GM19463 (cell line): ENCODE measurements around the gene ANO9.

Experiments
- ATAC-seq: cut with Tn5 transposase; IDR thresholded peaks from one replicate; pipeline ENCODE4 v1.9.1; 2021; ENCODE audit warnings: mild to moderate bottlenecking, moderate library complexity; ENCODE audit not compliant: unreplicated experiment

Gene ANO9

DNA sequence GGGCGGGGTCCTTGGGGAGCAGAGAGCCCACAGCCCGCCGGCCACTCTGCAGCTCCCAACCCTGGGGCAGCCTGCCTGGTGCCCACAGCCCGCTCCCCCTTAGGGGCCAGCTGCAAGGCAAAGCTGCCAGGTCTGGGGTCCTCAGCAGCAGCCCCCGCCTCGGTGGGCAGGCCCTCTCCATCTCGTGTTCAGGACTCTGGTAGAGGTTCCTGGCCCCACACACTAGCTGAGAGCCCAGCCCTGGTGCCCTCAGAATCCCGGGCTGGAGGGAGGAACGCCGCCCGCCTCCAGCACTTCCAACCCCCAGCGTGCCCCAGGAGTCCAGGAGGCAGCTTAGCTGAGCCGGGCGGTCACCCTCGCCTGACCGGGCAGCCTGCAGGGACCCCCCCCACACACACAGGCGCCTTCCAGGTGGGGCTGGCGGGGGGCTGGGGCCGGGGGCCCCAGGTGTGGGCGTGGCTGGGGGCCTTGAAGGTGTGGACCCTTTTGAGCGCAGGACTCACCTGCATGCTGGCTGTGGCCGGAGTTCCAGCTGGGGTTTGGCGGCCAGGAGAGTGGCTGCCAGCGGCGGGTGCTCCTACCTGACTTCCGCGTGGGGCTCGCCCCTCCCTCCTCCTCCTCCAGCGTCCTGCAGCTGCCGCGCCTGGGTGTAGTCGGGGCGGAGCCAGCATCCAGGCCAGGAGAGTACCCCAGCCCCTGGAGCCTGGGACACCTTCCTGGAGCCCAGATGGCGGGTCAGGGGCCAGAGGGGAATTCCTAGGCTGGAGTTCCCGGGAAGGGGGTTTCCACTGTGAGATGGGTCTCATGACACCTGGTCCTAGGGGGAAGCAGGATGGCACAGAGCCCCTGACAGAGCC, at the start of gene ANO9:
Gene ANO9, minus strand, starts transcription at position 594 of the 857 bp plus-strand sequence. Its CDS starts 85 bp downstream, at position 509.
- peak; percentile 90 for ATAC-seq

- no peak for ATAC-seq
Measured at GRCh38 chr11:491358-491757, 49.5 kb upstream of the ANO9 start.

DNA sequence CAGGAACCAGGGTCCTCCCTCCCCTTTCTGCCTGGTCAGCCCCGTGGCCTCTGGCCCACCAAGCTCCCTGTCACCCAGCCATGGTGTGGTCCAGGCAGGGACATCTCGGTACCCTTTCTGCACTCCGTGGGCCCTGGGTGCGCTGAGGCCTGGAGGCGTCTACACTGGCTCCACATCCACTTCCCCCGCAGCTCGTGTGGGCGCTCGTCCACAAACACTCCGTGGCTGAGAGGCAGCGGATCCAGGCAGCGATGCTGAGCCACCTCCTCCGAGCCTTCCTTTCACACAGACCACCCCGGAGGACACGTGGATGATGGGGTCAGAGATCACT, 49.1 kb upstream of the ANO9 start:
- ATAC-seq = no peak

DNA sequence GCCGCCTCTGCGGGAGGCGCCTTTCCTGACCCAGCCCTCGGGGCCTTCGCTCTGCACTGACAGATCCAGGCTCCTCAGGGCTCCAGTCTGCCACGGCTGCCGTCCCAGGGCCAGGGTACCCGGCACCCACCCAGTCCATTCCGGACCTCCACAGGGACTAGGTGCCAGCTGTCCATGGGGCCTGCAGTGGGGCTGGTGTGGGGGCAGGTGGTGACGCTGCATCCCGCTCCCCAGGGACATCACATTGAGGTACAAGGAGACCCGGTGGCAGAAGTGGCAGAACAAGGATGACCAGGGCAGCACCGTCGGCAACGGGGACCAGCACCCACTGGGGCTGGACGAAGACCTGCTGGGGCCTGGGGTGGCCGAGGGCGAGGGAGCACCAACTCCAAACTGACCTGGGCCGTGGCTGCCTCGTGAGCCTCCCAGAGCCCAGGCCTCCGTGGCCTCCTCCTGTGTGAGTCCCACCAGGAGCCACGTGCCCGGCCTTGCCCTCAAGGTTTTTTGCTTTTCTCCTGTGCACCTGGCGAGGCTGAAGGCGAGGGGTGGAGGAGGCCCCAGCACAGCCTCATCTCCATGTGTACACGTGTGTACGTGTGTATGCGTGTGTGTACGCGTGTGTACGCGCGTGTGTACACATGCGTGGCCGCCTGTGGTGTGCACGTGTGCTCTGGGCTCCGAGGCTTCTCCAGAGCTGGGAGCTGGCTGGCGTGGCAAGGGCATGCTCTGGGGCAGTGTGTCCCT, 48.5 kb upstream of the ANO9 start:
- ATAC-seq = no peak

DNA sequence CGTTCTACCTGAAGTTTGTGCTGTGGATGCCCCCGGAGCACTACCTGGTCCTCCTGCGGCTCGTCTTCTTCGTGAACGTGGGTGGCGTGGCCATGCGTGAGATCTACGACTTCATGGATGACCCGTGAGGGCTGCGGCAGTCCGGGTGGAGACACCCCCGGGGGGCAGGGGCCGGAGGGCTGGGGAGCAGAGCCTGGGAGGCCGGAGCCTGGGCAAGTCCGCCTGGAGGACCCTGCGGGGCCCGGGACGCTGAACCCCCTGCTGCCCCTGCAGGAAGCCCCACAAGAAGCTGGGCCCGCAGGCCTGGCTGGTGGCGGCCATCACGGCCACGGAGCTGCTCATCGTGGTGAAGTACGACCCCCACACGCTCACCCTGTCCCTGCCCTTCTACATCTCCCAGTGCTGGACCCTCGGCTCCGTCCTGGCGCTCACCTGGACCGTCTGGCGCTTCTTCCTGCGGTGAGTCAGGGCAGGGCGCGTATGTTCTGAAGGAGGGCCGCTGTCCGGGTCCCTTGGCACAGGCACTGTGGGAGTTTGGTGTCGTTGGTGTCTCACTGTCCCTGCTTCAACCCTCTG, 47.9 kb upstream of the ANO9 start:
- ATAC-seq = no peak

DNA sequence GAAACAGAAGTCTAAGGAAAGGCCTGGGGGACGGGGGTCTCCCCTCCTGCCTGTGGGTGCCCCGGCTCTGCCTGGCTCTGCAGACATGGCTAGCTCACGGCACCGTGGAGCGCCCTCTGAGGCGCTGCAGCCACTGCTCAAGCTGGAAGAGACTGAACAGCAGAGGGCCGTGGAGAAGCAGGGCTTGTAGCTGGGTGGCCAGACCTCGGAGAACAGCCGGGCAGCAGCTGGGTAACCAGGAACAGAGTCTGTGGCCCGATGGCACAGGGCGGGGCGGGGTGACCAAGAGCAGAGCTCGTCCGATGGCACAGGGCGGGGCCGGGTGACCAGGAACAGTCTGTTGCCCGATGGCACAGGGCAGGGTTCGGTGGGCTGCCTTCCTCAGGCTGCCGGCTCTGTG, 47.2 kb upstream of the ANO9 start:
- ATAC-seq = no peak

DNA sequence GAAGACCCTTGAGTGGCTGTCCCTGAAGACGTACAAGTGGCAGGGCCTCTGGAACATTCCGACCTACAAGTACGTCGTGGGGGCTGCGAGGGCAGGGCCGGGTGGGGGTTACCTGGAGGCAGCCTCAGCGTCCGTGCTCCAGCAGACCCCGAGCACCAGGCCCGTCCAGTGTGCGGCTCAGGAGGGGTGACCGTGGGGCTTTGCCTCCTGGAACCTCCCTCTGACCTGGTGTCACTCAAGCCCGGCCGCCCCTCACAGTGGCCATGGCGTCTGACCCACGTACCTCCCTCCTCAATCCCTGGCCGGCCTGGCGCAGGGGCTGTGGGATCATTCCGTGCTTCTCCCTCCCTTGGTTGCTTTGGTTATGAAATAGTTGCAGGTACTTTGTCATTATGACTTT, 46.8 kb upstream of the ANO9 start:
- ATAC-seq = no peak

- ATAC-seq = no peak
Measured at GRCh38 chr11:488062-488461, 46.3 kb upstream of the ANO9 start.

- no peak for ATAC-seq
Measured at GRCh38 chr11:487571-488021, 45.8 kb upstream of the ANO9 start.

DNA sequence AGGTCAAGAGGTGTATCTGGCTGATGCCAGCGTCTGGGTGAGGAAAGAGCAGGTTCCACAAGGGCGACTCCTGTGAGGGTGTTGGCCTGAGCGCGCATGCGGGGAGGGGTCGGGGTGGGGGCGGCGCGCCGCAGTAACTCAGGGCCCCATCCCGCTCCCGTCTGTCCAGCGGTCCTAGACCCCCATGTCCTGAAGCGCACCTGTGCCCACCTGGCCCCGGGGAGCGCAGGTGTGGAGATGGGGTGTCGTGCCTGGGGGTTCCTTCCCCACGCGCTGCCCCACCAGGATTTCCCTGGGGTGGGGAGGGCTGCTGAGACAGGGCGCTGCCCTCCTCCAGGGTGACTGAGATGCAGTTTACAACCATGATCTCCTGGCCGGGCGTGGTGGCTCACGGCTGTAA, 44.4 kb upstream of the ANO9 start:
- ATAC-seq = no peak

GRCh38 chr11:484616-485015, 42.8 kb upstream of the ANO9 start:
- ATAC-seq = no peak

- ATAC-seq = no peak
Measured at GRCh38 chr11:479311-479710, 37.5 kb upstream of the ANO9 start.

DNA sequence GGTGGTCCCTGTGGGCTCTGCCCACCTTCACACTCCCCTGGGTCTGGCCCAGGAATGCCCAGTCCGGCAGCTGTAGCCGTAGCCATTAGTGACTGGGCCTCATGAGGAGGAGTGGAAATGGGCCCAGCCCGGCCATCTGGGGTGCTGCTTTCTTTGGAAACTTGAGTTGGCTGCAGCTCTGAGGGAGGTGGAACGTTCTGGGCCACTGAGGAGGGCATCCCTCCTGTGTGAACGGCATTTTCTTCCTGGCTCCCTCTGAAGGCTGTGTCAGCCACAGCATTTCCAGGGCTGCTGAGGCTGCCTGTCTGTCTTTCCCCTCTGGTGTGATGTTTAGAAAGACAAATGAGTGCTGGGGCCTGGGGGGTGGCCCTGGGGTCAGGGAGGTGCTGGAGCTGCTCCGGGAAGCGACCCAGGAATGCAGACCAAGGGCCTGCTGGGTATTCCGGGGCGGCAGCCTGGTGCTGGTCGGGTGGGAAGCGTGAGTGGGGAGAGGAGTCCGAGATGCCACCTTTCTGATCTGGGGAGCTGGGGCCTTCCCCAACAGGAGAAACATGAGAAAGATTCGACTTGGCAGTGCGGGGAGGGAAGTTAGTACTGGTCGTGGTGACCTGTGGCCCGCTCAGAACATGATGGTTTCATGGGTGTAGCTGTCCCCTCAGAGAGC, 35.4 kb upstream of the ANO9 start:
- ATAC-seq = no peak

GRCh38 chr11:476416-476815, 34.6 kb upstream of the ANO9 start:
- ATAC-seq = no peak

GRCh38 chr11:475941-476340, 34.1 kb upstream of the ANO9 start:
- no peak for ATAC-seq

- no peak for ATAC-seq
Measured at GRCh38 chr11:474914-475506, 33.2 kb upstream of the ANO9 start.

GRCh38 chr11:473962-474785, 32.4 kb upstream of the ANO9 start:
- ATAC-seq = no peak

DNA sequence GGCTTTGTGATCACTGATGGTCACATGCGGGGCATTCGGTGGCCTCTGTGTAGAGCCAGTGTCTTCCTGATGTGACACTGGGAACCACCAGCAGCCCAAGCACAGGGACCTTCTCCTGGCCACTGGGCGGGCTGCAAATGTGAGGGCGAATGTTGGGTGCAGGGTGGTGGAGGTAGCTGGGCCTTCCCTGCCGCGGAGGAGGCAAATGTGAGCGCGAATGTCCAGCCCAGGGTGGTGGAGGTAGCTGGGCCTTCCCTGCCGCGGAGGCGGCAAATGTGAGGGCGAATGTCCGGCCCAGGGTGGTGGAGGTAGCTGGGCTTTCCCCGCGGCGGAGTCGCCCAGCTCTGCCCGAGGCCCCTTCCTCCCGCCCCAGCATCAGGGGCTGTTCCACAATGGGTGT, 31.6 kb upstream of the ANO9 start:
- no peak for ATAC-seq

DNA sequence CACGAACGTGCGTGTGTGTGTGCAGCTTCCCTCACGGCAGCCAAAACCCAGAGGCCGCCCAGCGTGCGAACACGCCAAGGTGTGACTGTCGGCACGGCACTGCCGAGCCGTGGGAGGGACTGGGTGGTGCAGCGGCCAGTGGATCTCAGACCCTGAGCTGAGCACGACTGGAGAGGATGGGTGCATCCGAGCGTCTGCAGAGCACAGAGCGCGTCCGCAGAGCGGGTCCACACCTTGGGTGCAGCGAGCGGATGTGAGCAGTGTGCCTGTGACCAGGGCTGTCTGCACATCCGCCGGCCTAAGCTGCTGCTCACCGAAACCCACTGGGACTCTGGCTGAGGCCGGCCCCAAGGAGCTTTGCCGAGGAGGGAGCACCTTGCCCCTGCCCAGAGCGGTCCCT, 31.0 kb upstream of the ANO9 start:
- ATAC-seq = no peak

DNA sequence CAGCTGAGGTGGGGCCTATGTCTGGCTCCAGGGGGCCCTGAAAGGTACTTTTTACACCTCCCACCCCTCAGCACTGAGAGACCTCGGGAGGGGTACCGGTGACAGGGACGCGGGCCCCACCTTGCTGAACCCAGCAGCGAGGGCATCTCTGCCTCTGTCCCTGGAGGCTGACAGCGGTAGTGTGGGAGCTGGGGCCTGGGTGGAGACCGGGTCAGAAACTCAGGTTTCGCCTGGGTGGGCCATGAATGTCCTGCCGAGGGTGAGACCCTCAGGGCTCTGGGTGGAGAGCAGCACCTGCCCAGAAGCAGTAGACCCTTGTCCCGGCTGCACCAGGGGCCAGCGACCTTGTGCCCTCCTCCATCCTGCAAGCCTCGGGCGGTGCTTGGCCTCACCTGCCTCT, 30.5 kb upstream of the ANO9 start:
- no peak for ATAC-seq
